Measurements from ENCODE around the gene KCTD8.

- TF ChIP-seq TOX (CRISPR knock-in tag; IDR thresholded peaks at IDR 0.05; ENCODE audit: borderline replicate concordance): no peak
- no peak for TF ChIP-seq ISL1 (CRISPR knock-in tag; IDR thresholded peaks at IDR 0.05)
- no peak for TF ChIP-seq TCF4 (CRISPR knock-in tag; IDR thresholded peaks at IDR 0.05; ENCODE audit: borderline replicate concordance)
- no peak for TF ChIP-seq ESRRG (CRISPR knock-in tag; IDR thresholded peaks at IDR 0.05)
- TF ChIP-seq POU6F1 (CRISPR knock-in tag; IDR thresholded peaks at IDR 0.05; ENCODE audit: borderline replicate concordance, low read depth): no peak
- no peak for TF ChIP-seq BACH2 (CRISPR knock-in tag; IDR thresholded peaks at IDR 0.05; ENCODE audit: borderline replicate concordance)
- TF ChIP-seq RARB (CRISPR knock-in tag; IDR thresholded peaks at IDR 0.05): no peak
- no peak for TF ChIP-seq ZNF8 (CRISPR knock-in tag; IDR thresholded peaks at IDR 0.05)
- no peak for TF ChIP-seq SNAI2 (CRISPR knock-in tag; IDR thresholded peaks at IDR 0.05)
- TF ChIP-seq ZC3H10 (CRISPR knock-in tag; IDR thresholded peaks at IDR 0.05): no peak
These were observed 14.4 kb downstream of the KCTD8 start for GRCh38 chr4:44434247-44434646.
